HepG2 (cell line): Measurements from ENCODE around the gene LCAT. TPM values are rescaled to one million over a fixed set of nuclear protein-coding genes. Genes with fewer than 3 reads are reported as not detected.
A peak's percentile ranks its signal among the peaks of the same experiment; 100 is the strongest.

Source experiments
- ARNT ChIP-seq: fragments of 450-650 bp; IDR thresholded peaks from 2 replicates; pipeline ENCODE4 v1.6.1; 2017
- ATM ChIP-seq: fragments of 450-650 bp; IDR thresholded peaks from 2 replicates; pipeline ENCODE4 v1.7.1; 2017; ENCODE audit warnings: mild to moderate bottlenecking, borderline replicate concordance
- HES4 ChIP-seq: sonication (generic); formaldehyde crosslinking; IDR thresholded peaks from 2 replicates; pipeline ENCODE4 v1.9.0; 2021; ENCODE audit warnings: mild to moderate bottlenecking, missing genetic modification reagents, borderline replicate concordance
- MAFG ChIP-seq: sonication (generic); formaldehyde crosslinking; IDR thresholded peaks from 2 replicates; pipeline ENCODE4 v1.5.1; 2020; ENCODE audit warnings: mild to moderate bottlenecking, missing genetic modification reagents
- MAZ ChIP-seq, 2 experiments: sonication (generic) in 1 of 2; formaldehyde crosslinking in 1 of 2; IDR thresholded peaks; 2 replicates each; pipeline versions ENCODE4 v1.5.0 to v1.6.1; 2012 to 2020; ENCODE audit warnings: low read depth in 2 of 2, mild to moderate bottlenecking in 2 of 2, borderline replicate concordance in 1 of 2, improper control_type of control experiment in 1 of 2, low read length in 1 of 2, missing genetic modification reagents in 1 of 2, moderate library complexity in 1 of 2
- RXRB ChIP-seq: IDR thresholded peaks from 2 replicates; pipeline ENCODE4 v1.6.1; 2016; ENCODE audit warnings: borderline replicate concordance, missing genetic modification reagents, missing compliant biosample characterization
- SMARCE1 ChIP-seq: fragments of 450-650 bp; IDR thresholded peaks from 2 replicates; pipeline ENCODE4 v1.6.1; 2017; ENCODE audit warnings: borderline replicate concordance
- SP5 ChIP-seq: IDR thresholded peaks from 2 replicates; pipeline ENCODE4 v1.6.1; 2016; ENCODE audit warnings: low read depth, borderline replicate concordance
- SRY ChIP-seq: sonication (generic); formaldehyde crosslinking; IDR thresholded peaks from 2 replicates; pipeline ENCODE4 v1.8.0; 2022; ENCODE audit warnings: mild to moderate bottlenecking, missing genetic modification reagents
- ZFY ChIP-seq: sonication (generic); formaldehyde crosslinking; IDR thresholded peaks from 2 replicates; pipeline ENCODE4 v1.4.0; 2020; ENCODE audit warnings: missing genetic modification reagents
- ZNF121 ChIP-seq: sonication (generic); formaldehyde crosslinking; IDR thresholded peaks from 2 replicates; pipeline ENCODE4 v1.5.0; 2020; ENCODE audit warnings: mild to moderate bottlenecking, missing genetic modification reagents
- ZNF333 ChIP-seq: sonication (generic); formaldehyde crosslinking; IDR thresholded peaks from 2 replicates; pipeline ENCODE4 v1.4.0; 2020; ENCODE audit warnings: mild to moderate bottlenecking, missing genetic modification reagents, borderline replicate concordance
- ZNF432 ChIP-seq: sonication (generic); formaldehyde crosslinking; IDR thresholded peaks from 2 replicates; pipeline ENCODE4 v1.5.0; 2020; ENCODE audit warnings: missing genetic modification reagents, mild to moderate bottlenecking, borderline replicate concordance
- ZNF441 ChIP-seq: sonication (generic); formaldehyde crosslinking; IDR thresholded peaks from 2 replicates; pipeline ENCODE4 v1.7.0; 2021; ENCODE audit warnings: missing genetic modification reagents, borderline replicate concordance
- ZNF552 ChIP-seq: sonication (generic); formaldehyde crosslinking; IDR thresholded peaks from 2 replicates; pipeline ENCODE4 v1.9.0; 2022; ENCODE audit warnings: missing genetic modification reagents, mild to moderate bottlenecking, borderline replicate concordance
- ZNF720 ChIP-seq: sonication (generic); formaldehyde crosslinking; IDR thresholded peaks from 2 replicates; pipeline ENCODE4 v1.4.0; 2020; ENCODE audit warnings: missing genetic modification reagents
- polyA plus RNA-seq, 8 experiments: library from polyadenylated mRNA; depleted of rRNA in 3 of 8; stranded (reverse) in 7 of 8; unstranded in 1 of 8; fragments of >200 nt; fragmentation: Illumina TruSeq in 4 of 8; extraction: Trizol in 4 of 8; gene quantifications; 2 replicates each; pipeline versions ENCODE4 v1.2.1 to v1.2.3, GENCODE V29; 2011 to 2016; ENCODE audit warnings: low read depth in 4 of 8, missing spikeins in 1 of 8, mixed read lengths in 1 of 8; ENCODE audit not compliant: insufficient read depth in 1 of 8
- total RNA-seq, 5 experiments: library from RNA; depleted of rRNA; stranded (reverse); fragments of >200 nt; fragmentation: Illumina TruSeq; extraction: Trizol; gene quantifications; 2 replicates each; pipeline ENCODE4 v1.2.3, GENCODE V29; 2016; ENCODE audit warnings: low read depth in 1 of 5
- TF ChIP-seq, protein P1 (sequence below): sonication (generic); formaldehyde crosslinking; IDR thresholded peaks from 2 replicates; pipeline ENCODE4 v1.4.0; 2020; ENCODE audit warnings: mild to moderate bottlenecking, missing genetic modification reagents
- TF ChIP-seq, protein P2 (sequence below): IDR thresholded peaks from 2 replicates; pipeline ENCODE4 v1.6.1; 2018; ENCODE audit warnings: missing genetic modification reagents, mild to moderate bottlenecking, missing compliant biosample characterization
- TF ChIP-seq, protein P3 (sequence below): sonication (generic); formaldehyde crosslinking; IDR thresholded peaks from 2 replicates; pipeline ENCODE4 v1.4.0; 2020; ENCODE audit warnings: low read depth, mild to moderate bottlenecking, missing genetic modification reagents

LCAT gene
- total and polyA plus RNA-seq, 2 of the 13 experiments (the other 11 are each of a cell fraction or from before 2014, with no cell fraction given): 36.1 to 38.9 TPM

DNA sequence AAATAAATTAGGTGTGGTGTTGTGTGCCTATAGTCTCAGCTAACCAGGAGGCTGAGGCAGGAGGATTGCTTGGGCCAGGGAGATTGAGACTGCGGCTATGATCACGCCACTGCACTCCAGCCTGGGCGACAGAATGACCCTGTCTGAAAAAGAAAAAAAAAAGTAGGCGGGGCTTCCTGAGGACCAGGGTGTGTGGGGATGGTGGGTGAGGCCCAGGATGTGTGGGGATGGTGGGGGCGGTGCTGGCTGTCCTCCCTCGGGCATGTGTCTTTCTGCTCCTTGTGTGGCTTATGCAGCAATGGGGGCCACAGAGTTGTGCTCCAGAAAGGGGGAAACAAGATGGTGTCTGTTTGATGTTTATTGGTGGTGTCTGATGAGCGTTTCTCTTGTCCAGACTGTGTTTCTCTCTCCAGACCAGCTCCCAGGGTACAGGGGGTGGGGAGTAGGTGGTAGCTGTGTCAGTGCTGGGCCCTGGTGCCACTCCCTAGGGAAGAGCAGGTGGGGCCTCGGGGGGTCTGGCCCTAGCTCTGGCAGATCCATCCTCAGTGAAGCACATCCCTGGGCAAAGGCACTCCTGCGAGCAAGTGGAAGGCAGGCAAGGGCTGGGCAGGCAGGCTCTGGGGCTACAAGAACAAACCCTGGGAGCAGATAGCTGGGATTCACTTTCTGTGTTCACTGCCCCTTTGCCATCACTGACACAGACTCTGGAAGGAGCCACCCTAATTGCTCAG is 2.3 kb downstream of the LCAT start (continued):
- TF ChIP-seq, protein P1, sequence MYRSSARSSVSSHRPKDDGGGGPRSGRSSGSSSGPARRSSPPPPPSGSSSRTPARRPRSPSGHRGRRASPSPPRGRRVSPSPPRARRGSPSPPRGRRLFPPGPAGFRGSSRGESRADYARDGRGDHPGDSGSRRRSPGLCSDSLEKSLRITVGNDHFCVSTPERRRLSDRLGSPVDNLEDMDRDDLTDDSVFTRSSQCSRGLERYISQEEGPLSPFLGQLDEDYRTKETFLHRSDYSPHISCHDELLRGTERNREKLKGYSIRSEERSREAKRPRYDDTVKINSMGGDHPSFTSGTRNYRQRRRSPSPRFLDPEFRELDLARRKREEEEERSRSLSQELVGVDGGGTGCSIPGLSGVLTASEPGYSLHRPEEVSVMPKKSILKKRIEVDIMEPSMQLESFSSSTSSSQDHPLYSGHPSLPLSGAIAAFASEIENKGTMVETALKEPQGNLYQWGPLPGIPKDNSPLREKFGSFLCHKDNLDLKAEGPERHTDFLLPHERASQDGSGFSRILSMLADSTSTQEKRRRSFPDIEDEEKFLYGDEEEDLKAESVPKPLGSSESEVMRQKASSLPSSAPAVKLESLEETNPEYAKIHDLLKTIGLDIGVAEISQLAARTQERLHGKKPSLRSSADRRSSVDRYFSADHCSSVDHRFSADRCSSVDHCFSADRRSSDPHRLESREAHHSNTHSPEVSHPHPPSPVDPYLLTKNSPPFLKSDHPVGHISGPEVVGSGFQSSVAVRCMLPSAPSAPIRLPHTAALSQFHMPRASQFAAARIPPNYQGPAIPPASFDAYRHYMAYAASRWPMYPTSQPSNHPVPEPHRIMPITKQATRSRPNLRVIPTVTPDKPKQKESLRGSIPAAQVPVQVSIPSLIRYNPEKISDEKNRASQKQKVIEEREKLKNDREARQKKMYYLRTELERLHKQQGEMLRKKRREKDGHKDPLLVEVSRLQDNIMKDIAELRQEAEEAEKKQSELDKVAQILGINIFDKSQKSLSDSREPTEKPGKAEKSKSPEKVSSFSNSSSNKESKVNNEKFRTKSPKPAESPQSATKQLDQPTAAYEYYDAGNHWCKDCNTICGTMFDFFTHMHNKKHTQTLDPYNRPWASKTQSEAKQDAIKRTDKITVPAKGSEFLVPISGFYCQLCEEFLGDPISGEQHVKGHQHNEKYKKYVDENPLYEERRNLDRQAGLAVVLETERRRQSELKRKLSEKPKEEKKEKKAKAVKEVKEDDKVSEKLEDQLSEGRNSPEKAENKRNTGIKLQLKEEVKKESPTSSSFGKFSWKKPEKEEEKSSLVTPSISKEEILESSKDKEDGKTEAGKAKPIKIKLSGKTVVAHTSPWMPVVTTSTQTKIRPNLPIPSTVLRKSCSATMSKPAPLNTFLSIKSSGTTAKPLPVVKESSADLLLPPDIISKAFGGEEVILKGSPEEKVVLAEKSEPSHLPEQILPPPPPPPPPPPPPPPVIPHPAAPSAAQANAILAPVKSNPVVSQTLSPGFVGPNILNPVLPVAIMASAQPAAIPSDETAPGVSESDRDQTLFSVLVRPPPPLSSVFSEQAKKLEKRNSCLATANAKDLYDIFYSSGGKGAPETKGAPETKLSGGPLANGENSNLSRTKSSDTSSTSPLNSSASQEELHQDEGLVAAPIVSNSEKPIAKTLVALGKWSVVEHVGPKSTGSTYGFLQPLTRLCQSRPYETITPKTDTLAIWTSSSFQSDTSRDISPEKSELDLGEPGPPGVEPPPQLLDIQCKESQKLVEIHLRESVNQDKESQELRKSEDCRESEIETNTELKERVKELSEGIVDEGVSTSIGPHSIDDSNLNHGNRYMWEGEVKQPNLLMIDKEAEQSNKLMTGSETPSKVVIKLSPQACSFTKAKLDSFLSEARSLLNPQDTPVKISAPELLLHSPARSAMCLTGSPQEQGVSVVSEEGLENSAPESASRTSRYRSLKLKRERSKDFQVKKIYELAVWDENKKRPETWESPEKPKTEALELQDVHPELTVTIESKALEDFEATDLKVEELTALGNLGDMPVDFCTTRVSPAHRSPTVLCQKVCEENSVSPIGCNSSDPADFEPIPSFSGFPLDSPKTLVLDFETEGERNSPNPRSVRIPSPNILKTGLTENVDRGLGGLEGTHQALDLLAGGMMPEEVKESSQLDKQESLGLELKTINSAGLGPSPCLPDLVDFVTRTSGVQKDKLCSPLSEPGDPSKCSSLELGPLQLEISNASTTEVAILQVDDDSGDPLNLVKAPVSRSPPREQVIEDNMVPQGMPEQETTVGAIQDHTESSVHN: peak; percentile 86; the same call in 1 of the 2 replicates
- TF ChIP-seq ZNF552 (CRISPR knock-in tag) (no peak), HES4 (CRISPR knock-in tag) (0 out of 2 replicates have a peak, but pooled peaks have one; percentile 10), ARNT (no peak), SMARCE1 (no peak), MAFG (CRISPR knock-in tag) (no peak), RXRB (no peak), SP5 (CRISPR knock-in tag) (no peak), SRY (CRISPR knock-in tag) (no peak), ZNF432 (CRISPR knock-in tag) (0 out of 2 replicates have a peak, but pooled peaks have one; percentile 31), ZNF441 (CRISPR knock-in tag) (0 out of 2 replicates have a peak, but pooled peaks have one; percentile 22), ZNF720 (CRISPR knock-in tag) (no peak), ZNF333 (CRISPR knock-in tag) (0 out of 2 replicates have a peak, but pooled peaks have one; percentile 15), ATM (no peak), MAZ (IDR thresholded peaks at IDR 0.05; ENCODE audit: borderline replicate concordance, low read depth, low read length) (no peak), MAZ (CRISPR knock-in tag; IDR thresholded peaks at IDR 0.05; ENCODE audit: low read depth) (peak; percentile 39; the same call in 1 of the 2 replicates), ZFY (CRISPR knock-in tag) (0 out of 2 replicates have a peak, but pooled peaks have one; percentile 4), ZNF121 (CRISPR knock-in tag) (no peak)
- TF ChIP-seq, protein P2, sequence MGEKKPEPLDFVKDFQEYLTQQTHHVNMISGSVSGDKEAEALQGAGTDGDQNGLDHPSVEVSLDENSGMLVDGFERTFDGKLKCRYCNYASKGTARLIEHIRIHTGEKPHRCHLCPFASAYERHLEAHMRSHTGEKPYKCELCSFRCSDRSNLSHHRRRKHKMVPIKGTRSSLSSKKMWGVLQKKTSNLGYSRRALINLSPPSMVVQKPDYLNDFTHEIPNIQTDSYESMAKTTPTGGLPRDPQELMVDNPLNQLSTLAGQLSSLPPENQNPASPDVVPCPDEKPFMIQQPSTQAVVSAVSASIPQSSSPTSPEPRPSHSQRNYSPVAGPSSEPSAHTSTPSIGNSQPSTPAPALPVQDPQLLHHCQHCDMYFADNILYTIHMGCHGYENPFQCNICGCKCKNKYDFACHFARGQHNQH (CRISPR knock-in tag): no peak
- TF ChIP-seq, protein P3, sequence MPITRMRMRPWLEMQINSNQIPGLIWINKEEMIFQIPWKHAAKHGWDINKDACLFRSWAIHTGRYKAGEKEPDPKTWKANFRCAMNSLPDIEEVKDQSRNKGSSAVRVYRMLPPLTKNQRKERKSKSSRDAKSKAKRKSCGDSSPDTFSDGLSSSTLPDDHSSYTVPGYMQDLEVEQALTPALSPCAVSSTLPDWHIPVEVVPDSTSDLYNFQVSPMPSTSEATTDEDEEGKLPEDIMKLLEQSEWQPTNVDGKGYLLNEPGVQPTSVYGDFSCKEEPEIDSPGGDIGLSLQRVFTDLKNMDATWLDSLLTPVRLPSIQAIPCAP: 0 out of 2 replicates have a peak, but pooled peaks have one; percentile 14
